HCT116 (cell line): ENCODE measurements around the gene KAZN. TPM values are rescaled to one million over a fixed set of nuclear protein-coding genes. Genes with fewer than 3 reads are reported as not detected.

ENCODE experiments used
- ATAC-seq: fragments of 200-7000 bp; cut with Tn5 transposase; 2 replicates; pipeline ENCODE4 v1.9.1; 2020; ENCODE audit warnings: mild to moderate bottlenecking, moderate library complexity
- BruUV-seq: library from RNA; stranded (reverse); fragments of 400-500 nt; replicated peaks from 2 replicates; lab custom pipeline; 2021; lab: Mats Ljungman, UMichigan
- CTCF ChIA-PET: fragments of 300-600 bp; sonication (Branson Sonifier 250); formaldehyde crosslinking; loops from one replicate; lab custom pipeline; 2021; ENCODE audit warnings: antibody characterized with exemption; lab: Charles Lee
- POLR2A ChIA-PET: fragments of 300-600, 350-600 bp; sonication (Branson Sonifier 250); formaldehyde crosslinking; loops from one replicate; lab custom pipeline; 2021; ENCODE audit warnings: antibody characterized with exemption; lab: Charles Lee
- RAD21 ChIA-PET, 2 experiments: fragments of 300-600 bp; sonication (Branson Sonifier 250); formaldehyde crosslinking; loops; one replicate each; lab custom pipeline; 2023; ENCODE audit warnings: low total read pairs in 2 of 2; ENCODE audit not compliant: uncharacterized antibody in 2 of 2, unreplicated experiment in 2 of 2, low non-redundant PET in 1 of 2; lab: Charles Lee
- DNase-seq: peaks from one replicate; pipeline ENCODE4 v3.0.0-alpha.2; 2010; ENCODE audit warnings: low read depth, low spot score
- H2AFZ ChIP-seq: fragments of 200-600 bp; shearing (Covaris generic), sonication (generic); 2 replicates; pipeline ENCODE4 v1.6.1; 2017; ENCODE audit warnings: low read depth, mixed run types, mixed read lengths, antibody characterized with exemption, low read length; ENCODE audit not compliant: poor library complexity, severe bottlenecking
- H3K27ac ChIP-seq: 2 replicates; pipeline ENCODE4 v1.5.1; 2012; ENCODE audit warnings: low read depth, low read length
- H3K27me3 ChIP-seq: fragments of 200-600 bp; sonication (generic); 2 replicates; pipeline ENCODE4 v1.6.1; 2016; ENCODE audit warnings: mixed run types, low read length, mixed read lengths; ENCODE audit not compliant: insufficient read depth
- H3K36me3 ChIP-seq, 2 experiments: fragments of 200-500 bp in 1 of 2; fragments of 200-600 bp in 1 of 2; sonication (Bioruptor generic) in 1 of 2; sonication (generic) in 1 of 2; 2 replicates each; pipeline versions ENCODE4 v1.5.1 to v1.6.1; 2014 to 2016; ENCODE audit warnings: low read length in 2 of 2, inconsistent platforms in 1 of 2, mixed read lengths in 1 of 2, mixed run types in 1 of 2; ENCODE audit not compliant: insufficient read depth in 2 of 2, control insufficient read depth in 1 of 2
- H3K4me1 ChIP-seq, 2 experiments: fragments of 200-600 bp in 1 of 2; sonication (generic) in 1 of 2; 2 replicates each; pipeline versions ENCODE4 v1.5.1 to v1.6.1; 2012 to 2017; ENCODE audit warnings: low read length in 2 of 2, inconsistent platforms in 1 of 2, mild to moderate bottlenecking in 1 of 2, mixed read lengths in 1 of 2, mixed run types in 1 of 2, moderate library complexity in 1 of 2; ENCODE audit not compliant: insufficient read depth in 2 of 2, control insufficient read depth in 1 of 2
- H3K4me2 ChIP-seq: fragments of 200-600 bp; sonication (generic); 2 replicates; pipeline ENCODE4 v1.6.1; 2017; ENCODE audit warnings: mixed run types, low read length, mixed read lengths
- H3K4me3 ChIP-seq, 2 experiments: fragments of 200-600 bp in 1 of 2; sonication (generic) in 1 of 2; replicated peaks in 1 of 2; 2 replicates each; pipeline ENCODE4 v1.5.1; 2011 to 2016; ENCODE audit warnings: low read length in 2 of 2, control low read depth in 1 of 2, low read depth in 1 of 2, mild to moderate bottlenecking in 1 of 2, mixed read lengths in 1 of 2, mixed run types in 1 of 2
- H3K79me2 ChIP-seq: fragments of 200-600 bp; sonication (generic); 2 replicates; pipeline ENCODE4 v1.6.1; 2017; ENCODE audit warnings: mild to moderate bottlenecking, mixed run types, low read length, moderate library complexity, mixed read lengths; ENCODE audit not compliant: insufficient read depth
- H3K9ac ChIP-seq: fragments of 200-600 bp; sonication (generic); 2 replicates; pipeline ENCODE4 v1.6.1; 2016; ENCODE audit warnings: low read length, mixed read lengths
- H3K9me2 ChIP-seq: fragments of 200-600 bp; sonication (generic), shearing (Covaris generic); 2 replicates; pipeline ENCODE4 v1.6.1; 2017; ENCODE audit warnings: mixed run types, mild to moderate bottlenecking, moderate library complexity; ENCODE audit not compliant: insufficient read depth
- H3K9me3 ChIP-seq, 2 experiments: fragments of 200-500 bp in 1 of 2; fragments of 200-600 bp in 1 of 2; sonication (Bioruptor generic) in 1 of 2; sonication (generic) in 1 of 2; 2 replicates each; pipeline ENCODE4 v1.6.1; 2014 to 2017; ENCODE audit warnings: low read length in 2 of 2, mixed read lengths in 2 of 2, inconsistent platforms in 1 of 2, low read depth in 1 of 2, mild to moderate bottlenecking in 1 of 2, mixed run types in 1 of 2, moderate library complexity in 1 of 2; ENCODE audit not compliant: control insufficient read depth in 1 of 2, insufficient read depth in 1 of 2
- H4K20me1 ChIP-seq: fragments of 200-600 bp; sonication (generic), shearing (Covaris generic); 2 replicates; pipeline ENCODE4 v1.6.1; 2017; ENCODE audit warnings: mixed run types, mild to moderate bottlenecking, moderate library complexity; ENCODE audit not compliant: insufficient read depth
- CBX3 ChIP-seq: IDR thresholded peaks from 2 replicates; pipeline ENCODE4 v1.6.1; 2012; ENCODE audit warnings: low read depth
- MAX ChIP-seq: IDR thresholded peaks from 2 replicates; pipeline ENCODE4 v1.6.1; 2012
- RAD21 ChIP-seq: IDR thresholded peaks from 2 replicates; pipeline ENCODE4 v1.6.1; 2012; ENCODE audit warnings: low read depth, mild to moderate bottlenecking
- YY1 ChIP-seq: IDR thresholded peaks from 2 replicates; pipeline ENCODE4 v1.6.1; 2011; ENCODE audit warnings: low read length, low read depth, moderate library complexity, mild to moderate bottlenecking; ENCODE audit not compliant: insufficient replicate concordance; ENCODE audit errors: extremely low read depth
- intact Hi-C: fragments of 100-400 bp; cut with micrococcal nuclease; formaldehyde crosslinking; loops from 2 replicates; pipeline ENCODE4 v1.10.0; 2022
- total RNA-seq: library from RNA; stranded (reverse); gene quantifications from one replicate; pipeline ENCODE4 v1.2.1, GENCODE V29; 2021; ENCODE audit not compliant: unreplicated experiment
- TF ChIP-seq, protein P1 (sequence below), 3 experiments: fragments of 200-600 bp in 1 of 3; sonication (generic) in 1 of 3; IDR thresholded peaks in 2 of 3; conservative IDR thresholded peaks in 1 of 3; 2 replicates each; pipeline ENCODE4 v1.5.1; 2012 to 2017; ENCODE audit warnings: low read depth in 2 of 3, low read length in 2 of 3, antibody characterized with exemption in 1 of 3, borderline replicate concordance in 1 of 3, control low read depth in 1 of 3, mild to moderate bottlenecking in 1 of 3, mixed read lengths in 1 of 3, mixed run types in 1 of 3, moderate library complexity in 1 of 3; ENCODE audit not compliant: insufficient read depth in 1 of 3

KAZN gene
- total RNA-seq, 1 experiment from 2014 or later = 13.4 TPM

DNA sequence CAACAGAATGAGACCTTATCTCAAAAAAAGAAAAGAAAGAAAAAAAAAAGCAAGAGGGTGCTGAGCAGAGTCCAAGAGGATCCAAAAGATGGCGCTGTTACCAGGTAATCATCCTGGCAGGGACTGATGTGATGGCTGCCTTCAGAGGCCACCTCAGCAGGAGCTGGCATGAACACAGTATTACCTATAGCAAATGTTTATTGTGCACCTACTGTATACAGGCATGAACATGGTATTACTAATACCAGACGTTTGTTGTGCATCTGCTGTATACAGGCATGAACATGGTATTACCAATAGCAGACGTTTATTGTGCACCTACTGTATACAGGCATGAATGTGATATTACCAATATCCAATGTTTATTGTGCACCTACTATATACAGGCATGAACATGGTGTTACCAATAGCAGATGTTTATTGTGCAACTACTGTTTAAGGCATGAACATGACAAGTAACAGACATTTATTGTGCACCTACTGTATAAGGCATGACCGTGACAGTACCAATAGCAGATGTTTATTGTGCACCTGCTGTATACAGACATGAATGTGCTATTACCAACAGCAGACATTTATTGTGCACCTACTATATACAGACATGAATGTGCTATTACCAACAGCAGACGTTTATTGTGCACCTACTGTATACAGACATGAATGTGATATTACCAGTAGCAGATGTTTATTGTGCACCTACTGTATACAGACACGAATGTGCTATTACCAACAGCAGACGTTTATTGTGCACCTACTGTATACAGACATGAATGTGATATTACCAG lies 439.9 kb downstream of the KAZN start:
- no TSS peak for BruUV-seq
- Histone ChIP-seq H3K4me3 (no peak overlapping the region), H3K9ac (no peak overlapping the region), H3K4me1 (peaks cover 0 to 2% of the 10 kb centered on the region in 2 experiments; a peak in 1 of 4 replicates), H3K27ac (no peak overlapping the region), H3K9me2 (no peaks in the 10 kb centered on the region), H3K9me3 (no peaks in the 10 kb centered on the region), H3K79me2 (no peaks in the 10 kb centered on the region), H3K36me3 (no peaks in the 10 kb centered on the region), H3K27me3 (no peaks in the 10 kb centered on the region), H4K20me1 (no peaks in the 10 kb centered on the region), H3K4me2 (no peak overlapping the region), H2AFZ (no peak overlapping the region)
- ChIA-PET RAD21 (no interaction called here), POLR2A (no interaction called here), CTCF (interaction anchor here (1.0 to 1.1 kb wide), 2 partner anchors 9 to 10 kb away, joined by 3 to 7 read pairs; no protein-coding TSS in a partner anchor)
- DNase-seq (peak; percentile 77), ATAC-seq (peak; percentile 96)
- intact Hi-C loops = loop anchor here (2.0 to 5.0 kb wide), 2 partner anchors 62 to 264 kb away; no protein-coding TSS in a partner anchor
- TF ChIP-seq CBX3 (no peak), MAX (0 out of 2 replicates have a peak, but pooled peaks have one; percentile 35), YY1 (peak; percentile 59), RAD21 (peak; percentile 59)
- TF ChIP-seq, protein P1, sequence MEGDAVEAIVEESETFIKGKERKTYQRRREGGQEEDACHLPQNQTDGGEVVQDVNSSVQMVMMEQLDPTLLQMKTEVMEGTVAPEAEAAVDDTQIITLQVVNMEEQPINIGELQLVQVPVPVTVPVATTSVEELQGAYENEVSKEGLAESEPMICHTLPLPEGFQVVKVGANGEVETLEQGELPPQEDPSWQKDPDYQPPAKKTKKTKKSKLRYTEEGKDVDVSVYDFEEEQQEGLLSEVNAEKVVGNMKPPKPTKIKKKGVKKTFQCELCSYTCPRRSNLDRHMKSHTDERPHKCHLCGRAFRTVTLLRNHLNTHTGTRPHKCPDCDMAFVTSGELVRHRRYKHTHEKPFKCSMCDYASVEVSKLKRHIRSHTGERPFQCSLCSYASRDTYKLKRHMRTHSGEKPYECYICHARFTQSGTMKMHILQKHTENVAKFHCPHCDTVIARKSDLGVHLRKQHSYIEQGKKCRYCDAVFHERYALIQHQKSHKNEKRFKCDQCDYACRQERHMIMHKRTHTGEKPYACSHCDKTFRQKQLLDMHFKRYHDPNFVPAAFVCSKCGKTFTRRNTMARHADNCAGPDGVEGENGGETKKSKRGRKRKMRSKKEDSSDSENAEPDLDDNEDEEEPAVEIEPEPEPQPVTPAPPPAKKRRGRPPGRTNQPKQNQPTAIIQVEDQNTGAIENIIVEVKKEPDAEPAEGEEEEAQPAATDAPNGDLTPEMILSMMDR (IDR thresholded peaks at IDR 0.05 in 2 of 3, conservative IDR thresholded peaks at IDR 0.05 in 1 of 3; ENCODE audit: borderline replicate concordance in 1 of 3, insufficient read depth in 1 of 3, low read depth in 2 of 3, low read length in 2 of 3) = peak; percentile 65 to 73 (median 69)
